WI38 (cell line): ENCODE results near the gene EFCAB10.

Experiments used
- H3K4me3 ChIP-seq: 2 replicates; pipeline ENCODE4 v1.5.1; 2011; ENCODE audit warnings: low read depth, mild to moderate bottlenecking, control low read depth, low read length
- CTCF ChIP-seq: IDR thresholded peaks from 2 replicates; pipeline ENCODE4 v1.5.1; 2012; ENCODE audit warnings: low read depth, mild to moderate bottlenecking, control low read depth, low read length

EFCAB10 gene

GRCh38 chr7:105567024-105567423, 14.3 kb downstream of the EFCAB10 start:
- no peak for TF ChIP-seq CTCF
- H3K4me3 ChIP-seq = no peak overlapping the region

- no peak for TF ChIP-seq CTCF
- H3K4me3 ChIP-seq = no peak overlapping the region
Observed at GRCh38 chr7:105565190-105565589, 16.1 kb downstream of the EFCAB10 start.

GRCh38 chr7:105559926-105560325, 21.4 kb downstream of the EFCAB10 start:
- no peak for TF ChIP-seq CTCF
- H3K4me3 ChIP-seq = no peak overlapping the region

- H3K4me3 ChIP-seq = no peak overlapping the region
- no peak for TF ChIP-seq CTCF
Observed at GRCh38 chr7:105538339-105538738, 43.0 kb downstream of the EFCAB10 start.

GRCh38 chr7:105532709-105533460, 48.4 kb downstream of the EFCAB10 start:
- H3K4me3 ChIP-seq = peak overlapping the region; percentile 99
- TF ChIP-seq CTCF = no peak

GRCh38 chr7:105531792-105532671, 49.3 kb downstream of the EFCAB10 start, which contains the start of gene RINT1:
Gene RINT1, plus strand, starts transcription at chr7:105532201. Its CDS starts 115 bp downstream, at chr7:105532316.
- TF ChIP-seq CTCF = peak; percentile 89
- peak within 1 kb of the TSS; percentile 99 for H3K4me3 ChIP-seq

GRCh38 chr7:105530546-105530945, 50.7 kb downstream of the EFCAB10 start:
- TF ChIP-seq CTCF = no peak
- H3K4me3 ChIP-seq = no peak overlapping the region
